GM21737 (cell line): Measurements from ENCODE around the gene ADAMTS12.
"Not testable (repeated sequence)": the region's sequence is repeated elsewhere in the genome, so short reads cannot be mapped to it uniquely, and the experiment has no call there.

Experiments
- ATAC-seq: cut with Tn5 transposase; IDR thresholded peaks from one replicate; pipeline ENCODE4 v1.9.1; 2021; ENCODE audit warnings: mild to moderate bottlenecking, moderate library complexity; ENCODE audit not compliant: unreplicated experiment

Gene ADAMTS12

GRCh38 chr5:33556330-33557328 is 335.2 kb downstream of the ADAMTS12 start:
- no peak for ATAC-seq

- no peak for ATAC-seq
These were observed 341.7 kb downstream of the ADAMTS12 start for GRCh38 chr5:33549982-33550567.

- ATAC-seq: not testable (repeated sequence)
These were observed 352.0 kb downstream of the ADAMTS12 start for GRCh38 chr5:33539790-33540189.

- no peak for ATAC-seq
These were observed 352.6 kb downstream of the ADAMTS12 start for GRCh38 chr5:33539212-33539611.

- ATAC-seq: no peak
These were observed 353.6 kb downstream of the ADAMTS12 start for GRCh38 chr5:33538201-33538600.

GRCh38 chr5:33537240-33537639 is 354.6 kb downstream of the ADAMTS12 start:
- no peak for ATAC-seq

- ATAC-seq: no peak
These were observed 355.0 kb downstream of the ADAMTS12 start for GRCh38 chr5:33536802-33537201.

GRCh38 chr5:33531824-33532223 is 360.0 kb downstream of the ADAMTS12 start:
- no peak for ATAC-seq

- ATAC-seq: no peak
These were observed 360.8 kb downstream of the ADAMTS12 start for GRCh38 chr5:33531037-33531298.

- ATAC-seq: no peak
These were observed 361.4 kb downstream of the ADAMTS12 start for GRCh38 chr5:33530183-33531036.

- no peak for ATAC-seq
These were observed 364.1 kb downstream of the ADAMTS12 start for GRCh38 chr5:33527696-33528095.

- no peak for ATAC-seq
These were observed 365.0 kb downstream of the ADAMTS12 start for GRCh38 chr5:33526755-33527154.

- no peak for ATAC-seq
These were observed 367.3 kb downstream of the ADAMTS12 start for GRCh38 chr5:33524476-33524875.

GRCh38 chr5:33523208-33523771 is 368.5 kb downstream of the ADAMTS12 start:
- ATAC-seq: no peak

GRCh38 chr5:33516421-33516820 is 375.4 kb downstream of the ADAMTS12 start:
- ATAC-seq: no peak

- not testable (repeated sequence) for ATAC-seq
These were observed 376.4 kb downstream of the ADAMTS12 start for GRCh38 chr5:33515366-33515765.

GRCh38 chr5:33513462-33514185 is 378.2 kb downstream of the ADAMTS12 start:
- no peak for ATAC-seq

- no peak for ATAC-seq
These were observed 382.8 kb downstream of the ADAMTS12 start for GRCh38 chr5:33509036-33509435.

- ATAC-seq: no peak
These were observed 384.4 kb downstream of the ADAMTS12 start for GRCh38 chr5:33507426-33507825.

GRCh38 chr5:33504570-33504969 is 387.2 kb downstream of the ADAMTS12 start:
- ATAC-seq: no peak
